NCI-H2107 treated with DMSO at 0.1 percent for 48 hours (cell line): ENCODE measurements around the gene ZNF100.
"Not testable (repeated sequence)": the region's sequence is repeated elsewhere in the genome, so short reads cannot be mapped to it uniquely, and the experiment has no call there.

Experiments used
- DNase-seq: peaks from one replicate; lab custom pipeline; 2025; ENCODE audit not compliant: unreplicated experiment; lab: John Stamatoyannopoulos, UW

Gene ZNF100

DNA sequence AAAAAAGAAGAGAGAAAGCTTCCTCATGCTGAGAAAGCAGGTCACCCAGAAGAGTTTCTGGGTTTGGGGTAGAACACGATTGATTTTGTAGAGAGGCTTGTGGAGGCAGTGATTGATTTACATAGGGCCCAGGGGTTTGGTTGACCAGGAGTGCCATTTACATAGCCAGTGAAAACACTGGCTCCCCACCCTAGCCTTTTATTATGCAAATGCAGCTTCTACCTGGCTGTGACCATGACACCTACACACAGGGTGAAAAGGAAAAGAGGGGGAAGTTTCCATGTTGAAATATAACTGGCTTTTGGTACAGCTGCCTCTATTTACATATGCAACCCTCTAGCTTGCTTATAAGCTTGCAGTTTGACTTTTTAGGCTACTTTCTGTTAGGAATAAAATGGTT lies 62.0 kb downstream of the ZNF100 start:
- no peak for DNase-seq

DNA sequence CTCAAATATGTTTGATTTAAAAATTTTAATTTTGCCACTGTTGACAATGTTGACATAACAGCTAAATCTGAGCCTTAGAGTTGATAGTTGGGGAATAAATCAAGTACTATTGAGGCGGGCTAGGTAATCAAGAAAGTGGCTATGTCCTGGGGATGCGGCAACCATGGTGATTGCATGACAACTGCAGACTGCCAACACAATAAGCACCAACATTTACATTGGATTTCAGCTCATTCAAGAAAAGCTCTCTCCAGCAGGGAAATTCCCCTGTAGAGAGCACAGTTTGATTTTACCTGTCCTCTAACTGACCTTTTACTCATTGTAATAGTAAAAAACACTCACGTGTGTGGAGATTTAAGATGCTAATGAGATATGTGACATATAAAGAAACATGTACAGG lies 63.1 kb downstream of the ZNF100 start:
- no peak for DNase-seq

DNA sequence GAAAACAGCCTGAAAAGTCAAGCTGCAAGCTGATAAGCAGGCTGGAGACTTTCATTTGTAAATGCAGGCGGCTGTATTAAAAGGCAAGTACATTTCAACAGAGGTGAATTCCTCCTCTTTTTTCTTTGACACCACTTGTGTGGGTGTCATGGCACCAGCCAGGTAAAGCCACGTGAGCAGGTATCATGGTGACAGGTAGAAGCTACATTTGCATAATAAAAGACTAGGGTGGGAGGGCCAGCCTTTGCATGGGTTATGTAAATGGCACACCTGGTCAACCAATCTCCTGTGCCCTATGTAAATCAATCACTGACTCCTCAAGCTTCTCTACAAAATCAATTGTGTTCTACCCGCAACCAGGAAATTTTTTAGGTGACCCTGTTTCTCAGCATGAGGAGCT lies 68.2 kb downstream of the ZNF100 start:
- DNase-seq = no peak

DNA sequence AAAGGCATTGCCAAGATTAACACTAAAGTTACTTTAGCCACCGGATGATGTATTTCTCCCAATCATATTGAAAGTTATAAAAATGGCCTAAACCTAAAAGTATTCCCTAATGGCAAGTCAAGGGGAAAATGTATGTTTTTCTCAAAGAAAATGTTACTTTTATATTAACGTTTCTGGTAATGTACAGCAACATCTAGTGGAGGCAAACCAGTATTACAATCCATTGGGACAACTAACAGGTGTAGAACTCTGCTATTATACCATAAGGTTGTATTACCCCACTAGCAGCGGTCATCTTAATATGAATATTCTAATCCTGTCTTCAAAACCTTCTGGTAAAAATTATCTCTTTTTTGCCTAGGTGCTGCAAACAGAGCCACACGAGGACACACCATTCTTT lies 69.2 kb downstream of the ZNF100 start:
- no peak for DNase-seq

DNA sequence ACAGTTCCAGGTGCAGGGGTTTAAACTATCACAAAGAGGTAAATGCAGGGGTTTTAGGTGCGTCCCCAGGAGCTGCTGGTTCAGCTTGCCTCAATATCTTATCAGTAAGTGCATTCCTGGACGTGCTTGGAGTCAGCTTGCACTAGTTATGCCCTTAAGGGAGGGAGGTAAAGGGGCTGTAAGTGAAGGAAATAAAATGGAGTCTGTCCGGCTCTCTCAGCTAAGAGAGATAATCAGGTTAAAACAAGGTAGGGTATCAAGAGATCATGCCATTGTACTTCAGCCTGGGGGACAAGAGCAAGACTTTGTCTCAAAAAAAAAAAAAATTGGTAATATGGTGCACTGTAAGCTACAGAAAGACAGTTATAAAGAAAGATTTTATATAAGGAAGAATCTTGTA lies 69.7 kb downstream of the ZNF100 start:
- no peak for DNase-seq

DNA sequence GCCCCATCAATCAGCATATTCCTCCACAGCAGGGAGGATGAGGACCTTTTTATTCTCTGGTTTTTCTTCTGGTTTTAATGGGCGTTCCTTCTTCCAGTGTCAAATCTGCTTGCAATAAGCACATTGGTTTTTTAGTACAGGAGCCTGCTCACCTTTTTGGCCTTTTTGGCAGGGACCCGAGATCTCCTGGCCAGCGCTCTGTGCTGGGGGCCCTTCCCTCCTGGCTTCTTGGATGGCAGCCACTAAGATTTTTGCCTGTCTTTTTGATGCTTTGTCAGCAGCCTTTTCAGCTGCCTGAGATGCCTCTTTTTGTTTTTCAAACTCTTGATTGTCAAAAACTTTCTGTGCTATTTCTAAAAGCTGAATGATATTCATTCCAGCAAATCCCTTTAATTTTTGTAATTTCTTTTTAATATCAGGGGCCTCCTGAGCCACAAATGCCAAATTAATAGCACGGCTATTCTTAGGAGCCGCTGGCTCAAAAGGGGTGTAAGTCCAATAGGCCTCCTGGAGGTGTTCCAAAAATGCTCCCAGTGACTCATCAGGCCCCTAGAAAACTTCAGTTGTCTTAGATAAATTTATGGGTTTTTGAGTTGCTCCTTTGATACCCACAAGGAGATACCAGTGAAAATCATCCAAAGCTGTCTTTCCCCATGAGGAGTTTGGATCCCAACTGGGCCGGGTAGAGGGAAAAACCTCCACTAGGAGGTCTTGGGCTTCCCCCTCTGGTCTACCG lies 73.0 kb downstream of the ZNF100 start:
- no peak for DNase-seq

DNA sequence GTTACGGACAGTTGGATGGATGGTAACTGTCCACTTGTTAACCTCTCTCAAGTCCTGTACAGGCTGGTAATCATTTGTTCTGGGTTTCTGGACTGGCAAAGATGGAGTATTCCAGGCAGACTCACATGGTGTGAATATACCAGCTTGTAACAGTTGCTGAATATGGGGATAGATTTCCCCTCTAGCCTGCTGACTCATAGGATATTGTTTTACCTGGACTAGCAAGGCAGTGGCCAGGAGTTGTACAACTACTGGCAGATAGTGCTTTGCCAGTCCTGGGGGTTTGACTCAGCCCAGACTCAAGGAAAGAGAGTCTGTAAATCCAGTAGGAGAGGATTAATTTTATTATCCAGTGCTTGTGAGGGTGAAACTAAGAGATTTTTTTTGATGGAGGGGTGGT lies 74.0 kb downstream of the ZNF100 start:
- no peak for DNase-seq

DNA sequence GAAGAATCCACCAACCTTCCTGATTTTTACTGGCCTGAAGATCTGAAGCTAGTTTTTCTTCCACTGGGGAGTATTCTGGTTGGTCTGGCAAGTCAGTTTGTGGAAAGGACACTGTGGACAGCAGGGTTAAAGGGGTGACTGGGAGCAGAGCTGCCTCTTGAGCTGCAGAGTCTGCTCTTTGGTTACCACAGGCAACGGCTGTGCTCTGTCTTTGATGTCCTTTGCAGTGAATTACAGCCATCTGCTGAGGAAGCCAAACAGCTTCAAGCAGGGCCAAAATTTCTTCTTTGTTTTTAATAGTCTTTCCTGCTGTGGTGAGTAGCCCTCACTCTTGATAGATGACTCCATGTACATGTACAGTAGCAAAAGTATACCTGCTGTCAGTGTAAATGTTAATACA lies 75.7 kb downstream of the ZNF100 start:
- DNase-seq = no peak

DNA sequence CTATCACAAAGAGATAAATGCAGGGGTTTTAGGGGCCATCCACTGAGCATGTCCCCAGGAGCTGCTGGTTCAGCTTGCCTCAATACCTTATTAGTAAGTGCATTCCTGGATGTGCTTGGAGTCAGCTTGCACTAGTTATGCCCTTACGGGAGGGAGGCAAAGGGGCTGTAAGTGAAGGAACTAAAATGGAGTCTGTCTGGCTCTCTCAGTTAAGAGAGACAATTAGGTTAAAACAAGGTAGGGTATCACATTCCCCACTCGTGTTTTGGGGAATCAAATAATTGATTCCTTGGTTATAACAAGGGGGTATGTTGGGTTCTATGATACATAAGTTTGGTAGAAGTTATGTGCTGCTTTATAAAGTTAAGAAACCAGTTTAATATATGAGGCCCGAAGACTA lies 78.9 kb downstream of the ZNF100 start:
- no peak for DNase-seq

DNA sequence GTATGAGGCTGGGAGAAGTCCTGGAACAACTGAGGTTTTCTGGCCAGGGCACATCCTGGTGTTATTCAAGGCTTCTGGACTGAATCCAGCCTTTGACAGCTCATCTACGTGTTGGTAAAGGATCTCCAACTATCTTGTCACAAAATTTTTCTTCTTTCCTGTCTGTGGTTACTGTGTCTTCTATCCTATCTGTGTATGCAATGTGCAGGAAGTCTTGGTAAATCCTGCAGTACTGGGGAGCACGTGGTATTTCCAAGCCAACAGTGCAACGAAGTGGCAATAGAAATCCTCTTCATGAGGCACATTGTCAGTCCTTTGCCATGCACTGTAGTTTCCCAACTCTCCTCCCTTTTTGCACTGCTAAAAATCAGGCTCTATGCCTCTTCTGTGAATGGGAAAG lies 86.7 kb downstream of the ZNF100 start:
- no peak for DNase-seq

DNA sequence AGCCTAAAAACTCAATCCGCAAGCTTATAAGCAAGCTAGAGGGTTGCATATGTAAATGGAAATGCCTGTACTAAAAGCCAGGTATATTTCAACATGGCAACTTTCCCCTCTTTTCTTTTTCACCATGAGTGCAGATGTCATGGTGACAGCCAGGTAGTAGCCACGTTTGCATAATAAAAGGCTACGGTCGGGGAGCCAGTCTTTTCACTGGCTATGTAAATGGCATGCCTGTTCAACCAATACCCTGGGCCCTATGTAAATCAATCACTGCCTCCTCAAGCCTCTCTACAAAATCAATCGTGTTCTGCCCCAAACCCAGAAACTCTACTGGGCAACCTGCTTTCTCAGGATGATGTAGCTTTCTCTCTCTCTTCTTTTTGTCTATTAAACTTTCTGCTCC lies 87.4 kb downstream of the ZNF100 start:
- DNase-seq = no peak

DNA sequence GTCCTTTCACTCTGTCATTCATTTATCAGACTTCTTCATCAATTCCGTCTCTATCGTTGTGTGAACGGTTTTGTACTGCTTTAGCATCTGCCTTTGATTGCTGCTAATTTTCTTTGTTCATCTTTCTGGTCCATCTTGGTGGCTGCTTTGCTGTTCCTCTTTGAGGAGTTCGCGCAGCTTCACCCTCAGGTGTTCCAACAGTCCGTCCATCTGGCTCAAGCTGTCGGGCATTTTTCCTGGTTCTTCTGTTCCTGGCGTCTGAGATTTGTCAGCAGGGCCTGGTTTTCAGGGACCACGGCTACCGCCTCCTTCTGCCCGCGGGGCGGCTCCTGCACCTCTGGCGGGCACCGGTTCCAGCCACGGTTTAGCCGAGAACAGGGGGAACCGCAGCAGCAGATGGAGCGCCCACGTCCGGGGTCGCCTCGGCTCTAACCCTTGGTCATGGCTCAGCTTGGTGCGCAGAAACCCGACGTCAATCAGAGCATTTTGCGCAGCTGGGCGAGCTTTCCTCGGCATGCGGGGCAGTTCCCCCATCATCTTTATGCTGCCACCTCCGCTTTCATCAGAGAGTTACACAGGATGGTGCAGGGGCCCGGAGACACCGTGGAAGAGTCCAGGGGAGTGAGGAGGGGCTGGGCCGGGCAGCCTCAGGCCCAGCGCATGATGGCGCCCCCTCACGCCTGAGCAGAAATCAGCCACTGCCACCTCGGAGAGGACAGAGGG lies 89.5 kb downstream of the ZNF100 start:
- no peak for DNase-seq

DNA sequence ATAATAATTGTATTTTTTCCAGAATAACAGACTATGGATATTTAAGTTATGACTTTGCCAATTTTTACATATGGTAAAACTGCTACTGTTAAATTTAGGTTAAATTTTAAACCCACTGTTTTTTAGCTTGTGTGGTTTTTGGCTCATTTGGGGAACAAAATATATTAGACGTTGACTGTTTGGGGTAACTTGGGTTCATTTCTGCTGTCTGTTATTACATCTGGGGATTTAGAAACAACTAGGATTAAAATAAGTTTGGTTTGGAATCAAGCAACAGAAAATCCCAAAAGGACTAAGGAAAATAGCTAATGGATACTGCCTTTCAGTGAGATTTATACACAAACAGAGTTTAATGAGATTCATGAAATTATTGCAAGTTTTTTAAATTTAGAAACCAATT lies 92.9 kb downstream of the ZNF100 start:
- DNase-seq = no peak

DNA sequence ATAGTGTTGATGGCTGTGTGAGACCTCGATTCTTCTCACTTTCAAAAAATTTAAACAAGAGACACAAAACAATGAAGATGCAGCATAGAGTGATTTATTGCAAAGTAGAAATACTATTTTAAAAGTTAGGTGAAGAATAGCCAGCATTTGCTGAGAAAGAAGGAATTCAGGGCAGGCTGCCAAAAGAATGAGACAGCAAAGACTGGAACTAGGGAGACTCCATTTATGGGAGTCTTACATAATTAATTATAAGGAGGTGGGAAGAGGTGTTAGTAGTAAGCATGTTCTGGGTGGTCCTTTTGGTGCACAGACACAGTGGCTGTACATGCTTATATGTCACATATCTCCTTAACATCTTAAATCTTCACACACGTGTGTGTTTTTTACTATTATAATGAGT lies 93.9 kb downstream of the ZNF100 start:
- not testable (repeated sequence) for DNase-seq
